Osteocyte (in vitro differentiated cells): ENCODE results near the gene TTLL11. TPM values are rescaled to one million over a fixed set of nuclear protein-coding genes. Genes with fewer than 3 reads are reported as not detected.

Experiments used
- DNase-seq: peaks from one replicate; pipeline ENCODE4 v3.0.0; 2021; ENCODE audit warnings: mixed read lengths; ENCODE audit not compliant: unreplicated experiment; ENCODE audit errors: extremely low spot score
- H3K27ac Mint-ChIP-seq: one replicate; pipeline ENCODE4 v1.8.0; 2021; ENCODE audit warnings: mild to moderate bottlenecking, mixed read lengths; ENCODE audit not compliant: unreplicated experiment
- H3K27me3 Mint-ChIP-seq: one replicate; pipeline ENCODE4 v1.8.0; 2021; ENCODE audit warnings: mixed read lengths; ENCODE audit not compliant: unreplicated experiment
- H3K36me3 Mint-ChIP-seq: one replicate; pipeline ENCODE4 v1.8.0; 2021; ENCODE audit warnings: mixed read lengths; ENCODE audit not compliant: unreplicated experiment
- H3K4me1 Mint-ChIP-seq: one replicate; pipeline ENCODE4 v1.8.0; 2021; ENCODE audit warnings: mixed read lengths; ENCODE audit not compliant: unreplicated experiment
- H3K4me3 Mint-ChIP-seq: one replicate; pipeline ENCODE4 v1.8.0; 2021; ENCODE audit warnings: mild to moderate bottlenecking, moderate library complexity, mixed read lengths; ENCODE audit not compliant: unreplicated experiment
- H3K9me3 Mint-ChIP-seq: one replicate; pipeline ENCODE4 v1.8.0; 2021; ENCODE audit warnings: mixed read lengths; ENCODE audit not compliant: unreplicated experiment
- total RNA-seq: library from RNA; stranded (reverse); gene quantifications from 2 replicates; pipeline ENCODE4 v1.2.1, GENCODE V29; 2021
- TF ChIP-seq, protein P1 (sequence below): fragments of 200-600 bp; sonication (generic); IDR thresholded peaks from 2 replicates; pipeline ENCODE4 v1.5.0; 2021; ENCODE audit warnings: antibody characterized with exemption, mild to moderate bottlenecking, moderate library complexity

Gene TTLL11
- total RNA-seq, 1 donor from 2014 or later, result 6.0 TPM

DNA sequence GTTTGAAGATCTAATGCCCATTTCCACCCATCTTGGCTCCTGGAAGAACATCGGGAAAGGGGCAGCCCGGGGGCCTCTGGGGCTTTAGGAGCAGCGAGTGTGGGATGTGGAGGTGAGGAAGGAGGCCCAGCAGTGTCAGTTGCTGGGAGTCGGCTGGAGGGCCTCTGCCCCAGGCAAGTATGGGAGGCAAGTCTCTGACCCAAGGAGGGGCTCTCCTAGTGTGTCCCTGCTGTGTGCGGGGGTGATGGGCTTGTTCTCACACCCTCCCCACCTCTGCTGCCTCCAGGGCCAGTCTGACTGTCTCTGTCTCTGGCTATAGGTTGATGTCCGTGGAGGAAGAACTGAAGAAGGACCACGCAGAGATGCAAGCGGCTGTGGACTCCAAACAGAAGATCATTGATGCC is 312.0 kb downstream of the TTLL11 start:
- Mint-ChIP-seq H3K36me3 (peaks cover 41% of the 10 kb centered on the region), H3K27me3 (no peaks in the 10 kb centered on the region), H3K4me3 (no peak overlapping the region), H3K4me1 (peaks cover 37% of the 10 kb centered on the region), H3K27ac (no peak overlapping the region), H3K9me3 (peaks cover 17% of the 10 kb centered on the region)
- DNase-seq, result peak; percentile 66
- TF ChIP-seq, protein P1, sequence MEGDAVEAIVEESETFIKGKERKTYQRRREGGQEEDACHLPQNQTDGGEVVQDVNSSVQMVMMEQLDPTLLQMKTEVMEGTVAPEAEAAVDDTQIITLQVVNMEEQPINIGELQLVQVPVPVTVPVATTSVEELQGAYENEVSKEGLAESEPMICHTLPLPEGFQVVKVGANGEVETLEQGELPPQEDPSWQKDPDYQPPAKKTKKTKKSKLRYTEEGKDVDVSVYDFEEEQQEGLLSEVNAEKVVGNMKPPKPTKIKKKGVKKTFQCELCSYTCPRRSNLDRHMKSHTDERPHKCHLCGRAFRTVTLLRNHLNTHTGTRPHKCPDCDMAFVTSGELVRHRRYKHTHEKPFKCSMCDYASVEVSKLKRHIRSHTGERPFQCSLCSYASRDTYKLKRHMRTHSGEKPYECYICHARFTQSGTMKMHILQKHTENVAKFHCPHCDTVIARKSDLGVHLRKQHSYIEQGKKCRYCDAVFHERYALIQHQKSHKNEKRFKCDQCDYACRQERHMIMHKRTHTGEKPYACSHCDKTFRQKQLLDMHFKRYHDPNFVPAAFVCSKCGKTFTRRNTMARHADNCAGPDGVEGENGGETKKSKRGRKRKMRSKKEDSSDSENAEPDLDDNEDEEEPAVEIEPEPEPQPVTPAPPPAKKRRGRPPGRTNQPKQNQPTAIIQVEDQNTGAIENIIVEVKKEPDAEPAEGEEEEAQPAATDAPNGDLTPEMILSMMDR, result no peak

DNA sequence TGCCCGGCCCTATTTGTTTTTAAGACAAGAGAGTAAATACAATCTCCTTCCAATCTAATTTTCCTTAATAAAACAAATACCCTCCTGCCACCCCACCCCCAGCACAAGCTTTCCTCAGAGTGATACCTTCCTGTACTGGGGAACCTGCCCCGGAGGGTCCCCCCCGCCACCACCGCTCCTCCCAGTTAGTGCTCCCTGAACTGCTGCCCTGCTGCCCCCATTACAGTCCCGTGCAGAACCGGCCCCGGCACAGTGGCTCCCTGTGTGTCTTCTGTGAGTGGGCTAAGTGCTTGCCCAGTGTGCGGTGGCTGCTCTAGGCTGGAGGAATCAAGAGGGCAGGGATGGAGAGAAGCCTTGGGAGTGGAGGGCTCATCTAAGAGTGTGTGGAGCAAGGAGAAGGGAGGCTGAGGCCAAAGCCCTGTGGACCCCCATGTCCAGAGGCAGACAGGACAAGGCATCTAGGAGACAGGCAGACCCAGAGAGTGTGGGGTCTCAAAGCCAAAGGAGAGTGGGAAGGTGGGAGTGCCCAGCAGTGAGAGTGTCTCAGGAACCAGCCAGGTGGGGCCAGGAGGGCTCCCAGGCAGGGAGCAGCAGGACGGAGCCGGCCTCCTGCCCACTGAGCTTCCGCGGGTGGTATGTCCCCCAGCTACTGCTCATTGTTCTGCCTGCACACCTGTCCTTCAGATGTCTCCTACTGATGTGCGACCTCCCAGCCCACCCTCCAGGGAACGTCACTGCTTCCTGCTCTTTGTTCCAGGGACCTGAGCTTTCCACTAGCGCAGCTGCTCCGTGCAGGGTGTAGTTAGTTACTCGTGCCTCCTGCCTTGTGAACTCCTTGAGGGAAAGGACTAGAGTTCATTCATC is 312.7 kb downstream of the TTLL11 start:
- TF ChIP-seq, protein P1, result no peak
- peaks cover 17% of the 10 kb centered on the region for H3K9me3 Mint-ChIP-seq
- peak overlapping the region; percentile 42 for H3K27ac Mint-ChIP-seq
- H3K4me3 Mint-ChIP-seq, result no peak overlapping the region
- H3K4me1 Mint-ChIP-seq, result peaks cover 35% of the 10 kb centered on the region
- no peaks in the 10 kb centered on the region for H3K27me3 Mint-ChIP-seq
- DNase-seq, result peak; percentile 74
- H3K36me3 Mint-ChIP-seq, result peaks cover 49% of the 10 kb centered on the region

DNA sequence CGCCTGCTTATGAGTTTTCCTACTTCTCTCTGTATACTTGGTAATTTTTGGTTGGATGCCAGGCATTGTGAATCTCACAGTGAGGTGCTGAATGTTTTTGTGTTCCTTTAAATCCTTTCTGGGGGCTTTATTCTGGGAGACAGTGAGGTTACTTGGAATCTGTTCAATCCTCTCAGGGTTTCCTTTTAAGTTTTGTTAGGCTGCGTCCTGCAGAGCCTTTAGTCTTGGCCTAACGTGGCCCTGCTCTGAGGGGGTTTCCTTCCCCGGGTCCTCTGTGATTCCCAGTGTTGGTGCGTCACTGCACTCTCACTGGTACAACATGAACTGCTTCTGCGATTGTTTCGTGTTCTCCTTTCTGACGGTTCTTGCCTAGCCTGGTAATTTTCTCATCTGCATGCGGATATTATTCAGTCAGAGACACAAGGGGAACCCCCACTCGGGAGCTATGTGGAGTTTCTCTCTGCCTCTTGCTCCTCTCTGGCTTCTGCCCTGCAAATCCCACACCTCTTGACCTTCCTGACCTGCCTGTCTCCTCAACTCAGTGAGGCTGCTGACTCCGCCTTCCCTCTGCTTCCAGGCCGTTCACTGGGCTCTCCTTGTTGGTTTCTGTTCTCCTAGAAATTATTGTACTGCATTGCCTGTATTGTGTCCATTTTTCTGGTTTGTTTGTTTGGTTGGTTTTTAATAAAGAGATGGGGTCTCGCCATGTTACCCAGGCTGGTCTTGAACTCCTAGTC is 313.6 kb downstream of the TTLL11 start:
- no peaks in the 10 kb centered on the region for H3K27me3 Mint-ChIP-seq
- H3K4me1 Mint-ChIP-seq, result peaks cover 30% of the 10 kb centered on the region
- H3K9me3 Mint-ChIP-seq, result peaks cover 17% of the 10 kb centered on the region
- peaks cover 56% of the 10 kb centered on the region for H3K36me3 Mint-ChIP-seq
- peak overlapping the region; percentile 6 for H3K27ac Mint-ChIP-seq
- no peak for DNase-seq
- TF ChIP-seq, protein P1, result no peak
- H3K4me3 Mint-ChIP-seq, result no peak overlapping the region

DNA sequence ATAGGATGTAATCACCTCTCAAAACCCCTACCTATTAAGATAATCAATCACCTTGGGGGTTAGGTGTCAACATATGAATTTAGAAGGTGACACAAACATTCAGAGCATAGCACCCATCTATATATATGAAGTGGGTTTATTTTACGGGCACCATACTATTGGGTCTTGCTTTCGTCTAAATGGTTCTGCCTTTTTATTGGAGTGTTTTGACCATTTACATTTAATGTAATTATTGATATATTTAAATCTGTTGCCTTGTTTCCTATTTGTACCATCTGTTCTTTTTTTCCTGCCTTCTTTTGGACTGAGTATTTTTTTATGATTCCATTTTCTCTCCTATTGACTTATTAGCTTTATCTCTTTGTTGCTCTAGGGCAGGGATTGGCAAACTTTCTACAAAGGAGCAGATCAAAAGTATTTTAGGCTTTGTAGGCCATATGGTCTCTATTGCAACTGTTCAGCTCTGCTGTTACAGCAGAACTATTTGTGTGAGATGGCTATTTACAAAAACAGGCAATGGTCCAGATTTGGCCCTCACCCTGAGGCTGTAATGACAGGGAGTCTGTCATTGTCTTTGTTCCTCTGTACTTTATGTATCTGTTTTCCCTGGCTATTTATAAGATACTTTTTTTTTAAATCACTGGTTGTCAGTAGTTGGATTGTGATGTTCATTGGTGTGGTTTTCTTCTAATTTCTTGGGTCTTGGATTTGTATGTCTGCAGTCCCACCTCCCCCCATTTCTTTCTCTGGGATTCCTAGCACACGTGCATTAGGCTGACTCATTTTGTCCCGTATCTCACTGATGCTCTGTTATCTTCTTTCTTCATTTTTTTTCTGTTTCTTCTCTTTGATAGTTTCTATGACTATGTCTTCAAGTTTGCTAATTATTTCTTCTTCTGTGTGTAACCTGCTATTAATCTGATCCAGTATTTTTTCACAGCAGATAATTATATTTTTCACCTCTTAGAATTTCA is 314.6 kb downstream of the TTLL11 start:
- Mint-ChIP-seq H3K27ac (no peak overlapping the region), H3K36me3 (peaks cover 60% of the 10 kb centered on the region)
- DNase-seq, result no peak

More for the DNA sequence above, 314.6 kb downstream of the TTLL11 start:
- peaks cover 17% of the 10 kb centered on the region for H3K9me3 Mint-ChIP-seq
- H3K4me1 Mint-ChIP-seq, result peaks cover 21% of the 10 kb centered on the region
- TF ChIP-seq, protein P1, result no peak
- no peak overlapping the region for H3K4me3 Mint-ChIP-seq
- H3K27me3 Mint-ChIP-seq, result no peaks in the 10 kb centered on the region
